Measurements from ENCODE around the gene NUBP2.

Gene NUBP2

GRCh38 chr16:1823821-1824220 is 41.1 kb downstream of the NUBP2 start:
- TF ChIP-seq EZH2phosphoT487 (IDR thresholded peaks at IDR 0.05; ENCODE audit: borderline replicate concordance) (no peak), CTCF (conservative IDR thresholded peaks at IDR 0.05; ENCODE audit: low read length) (peak; percentile 31; the same call in 1 of the 2 replicates)
- Histone ChIP-seq H3F3A (ENCODE audit: low read depth) (no peaks in the 10 kb centered on the region), H3K9ac (ENCODE audit: low read depth, low read length, poor library complexity, severe bottlenecking) (no peak overlapping the region), H3K4me2 (ENCODE audit: low read depth, low read length, poor library complexity, severe bottlenecking) (no peak overlapping the region), H3K9me2 (replicated peaks; ENCODE audit: low read depth, low read length) (no peaks in the 10 kb centered on the region), H3K4me1 (ENCODE audit: insufficient read depth, low read length, poor library complexity, severe bottlenecking) (peaks cover 1% of the 10 kb centered on the region), H3K9me3 (ENCODE audit: insufficient read depth, low read depth, low read length) (no peaks in the 10 kb centered on the region), H3K4me3 (ENCODE audit: low read length, poor library complexity, severe bottlenecking) (no peak overlapping the region), H2AFZ (ENCODE audit: low read length) (no peak overlapping the region), H4K20me1 (ENCODE audit: insufficient read depth, low read length, poor library complexity, severe bottlenecking) (no peaks in the 10 kb centered on the region), H3K27me3 (ENCODE audit: insufficient read depth, low read length, poor library complexity, severe bottlenecking) (no peaks in the 10 kb centered on the region), H3K36me3 (ENCODE audit: insufficient read depth, low read length) (no peaks in the 10 kb centered on the region), H3K79me2 (ENCODE audit: insufficient read depth, low read length) (peaks cover 26% of the 10 kb centered on the region)

- Histone ChIP-seq H3K79me2 (ENCODE audit: insufficient read depth, low read length) (peaks cover 30% of the 10 kb centered on the region), H3K9me3 (ENCODE audit: insufficient read depth, low read depth, low read length) (no peaks in the 10 kb centered on the region), H3K36me3 (ENCODE audit: insufficient read depth, low read length) (no peaks in the 10 kb centered on the region), H3K9me2 (replicated peaks; ENCODE audit: low read depth, low read length) (no peaks in the 10 kb centered on the region), H2AFZ (ENCODE audit: low read length) (no peak overlapping the region), H3K4me3 (ENCODE audit: low read length, poor library complexity, severe bottlenecking) (peak overlapping the region; percentile 72), H3K27me3 (ENCODE audit: insufficient read depth, low read length, poor library complexity, severe bottlenecking) (no peaks in the 10 kb centered on the region), H3F3A (ENCODE audit: low read depth) (no peaks in the 10 kb centered on the region), H3K4me1 (ENCODE audit: insufficient read depth, low read length, poor library complexity, severe bottlenecking) (peaks cover 3% of the 10 kb centered on the region), H4K20me1 (ENCODE audit: insufficient read depth, low read length, poor library complexity, severe bottlenecking) (no peaks in the 10 kb centered on the region), H3K4me2 (ENCODE audit: low read depth, low read length, poor library complexity, severe bottlenecking) (peak overlapping the region; percentile 71), H3K9ac (ENCODE audit: low read depth, low read length, poor library complexity, severe bottlenecking) (peak overlapping the region; percentile 58)
- TF ChIP-seq EZH2phosphoT487 (IDR thresholded peaks at IDR 0.05; ENCODE audit: borderline replicate concordance) = no peak
- TF ChIP-seq CTCF (conservative IDR thresholded peaks at IDR 0.05; ENCODE audit: low read length) = no peak
Measured at GRCh38 chr16:1825381-1825863, 42.7 kb downstream of the NUBP2 start.

- H3K9me3 ChIP-seq (ENCODE audit: insufficient read depth, low read depth, low read length) = no peaks in the 10 kb centered on the region
- H3K4me3 ChIP-seq (ENCODE audit: low read length, poor library complexity, severe bottlenecking) = peak overlapping the region; percentile 72
- peaks cover 3% of the 10 kb centered on the region for H3K4me1 ChIP-seq (ENCODE audit: insufficient read depth, low read length, poor library complexity, severe bottlenecking)
- no peak for TF ChIP-seq EZH2phosphoT487 (IDR thresholded peaks at IDR 0.05; ENCODE audit: borderline replicate concordance)
- TF ChIP-seq CTCF (conservative IDR thresholded peaks at IDR 0.05; ENCODE audit: low read length) = no peak
- H3K79me2 ChIP-seq (ENCODE audit: insufficient read depth, low read length) = peaks cover 30% of the 10 kb centered on the region
- H3K9ac ChIP-seq (ENCODE audit: low read depth, low read length, poor library complexity, severe bottlenecking) = peak overlapping the region; percentile 58
- no peaks in the 10 kb centered on the region for H3K36me3 ChIP-seq (ENCODE audit: insufficient read depth, low read length)
- no peaks in the 10 kb centered on the region for H3F3A ChIP-seq (ENCODE audit: low read depth)
- H4K20me1 ChIP-seq (ENCODE audit: insufficient read depth, low read length, poor library complexity, severe bottlenecking) = no peaks in the 10 kb centered on the region
- no peaks in the 10 kb centered on the region for H3K27me3 ChIP-seq (ENCODE audit: insufficient read depth, low read length, poor library complexity, severe bottlenecking)
- H2AFZ ChIP-seq (ENCODE audit: low read length) = no peak overlapping the region
- no peaks in the 10 kb centered on the region for H3K9me2 ChIP-seq (replicated peaks; ENCODE audit: low read depth, low read length)
- peak overlapping the region; percentile 71 for H3K4me2 ChIP-seq (ENCODE audit: low read depth, low read length, poor library complexity, severe bottlenecking)
Measured at GRCh38 chr16:1825864-1826690, 43.3 kb downstream of the NUBP2 start.
